Measurements from ENCODE around the gene RAPGEF6. TPM values are rescaled to one million over a fixed set of nuclear protein-coding genes. Genes with fewer than 3 reads are reported as not detected.

Gene RAPGEF6
- total and polyA plus RNA-seq, 9 of the 15 experiments (the other 6 are each of a cell fraction or from before 2014, with no cell fraction given) = 2.7 to 23.4 (median 12.7) TPM

DNA sequence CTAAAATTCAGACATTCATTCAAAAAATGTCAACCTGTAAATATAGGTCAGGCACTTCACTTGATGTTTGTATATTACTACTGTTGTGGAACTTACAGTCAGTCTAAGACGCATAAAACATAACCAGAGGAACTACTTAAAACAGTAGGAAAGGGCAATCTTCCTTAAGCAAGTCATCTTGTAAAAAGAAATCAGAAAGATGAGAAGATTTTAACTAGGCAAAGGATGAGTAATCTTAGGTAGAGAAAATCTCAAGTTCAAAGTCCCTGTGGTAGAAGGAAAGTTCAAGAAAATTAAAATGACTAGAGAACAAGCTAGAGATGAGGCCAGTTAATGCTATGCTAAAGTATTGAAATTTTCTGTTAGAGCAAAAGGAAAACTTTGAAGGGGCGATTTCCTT is 152.4 kb downstream of the RAPGEF6 start:
- FAIRE-seq (no peak), ATAC-seq (no peak), DNase-seq (ENCODE audit: extremely low read depth in 1 of 4, low spot score in 3 of 4) (no peak)
- Histone ChIP-seq H3K36me3 (ENCODE audit: control insufficient read depth, insufficient read depth, low read length) (peaks cover 41% of the 10 kb centered on the region; the same call in 2 of the 3 replicates), H2AFZ (ENCODE audit: low read depth, low read length) (no peak overlapping the region), H3K9ac (ENCODE audit: insufficient read depth in 1 of 2, low read depth in 2 of 2, low read length in 2 of 2) (no peak overlapping the region), H4K20me1 (replicated peaks; ENCODE audit: control insufficient read depth, insufficient read depth, low read length) (no peaks in the 10 kb centered on the region), H3K79me2 (ENCODE audit: control insufficient read depth, insufficient read depth, low read length) (no peaks in the 10 kb centered on the region), H3K9me3 (replicated peaks; ENCODE audit: control insufficient read depth, insufficient read depth, low read depth, low read length) (no peaks in the 10 kb centered on the region), H3K4me1 (replicated peaks in 1 of 2; ENCODE audit: control insufficient read depth in 2 of 2, insufficient read depth in 2 of 2, low read length in 2 of 2) (no peaks in the 10 kb centered on the region), H3K4me3 (no peak overlapping the region), H3K4me2 (ENCODE audit: insufficient read depth, low read length) (no peak overlapping the region), H3K27me3 (ENCODE audit: control insufficient read depth in 2 of 2, insufficient read depth in 2 of 2, low read length in 2 of 2) (no peaks in the 10 kb centered on the region), H3K9me1 (ENCODE audit: control insufficient read depth, insufficient read depth, low read length) (no peaks in the 10 kb centered on the region), H3K27ac (ENCODE audit: extremely low read depth, low read depth, low read length) (no peak overlapping the region)
- ChIA-PET POLR2A (no interaction called here), CTCF (ENCODE audit: low intra/inter-chr PET ratio) (no interaction called here)
- in situ Hi-C loops (cut with MboI) (no loop called here), intact Hi-C loops (cut with micrococcal nuclease) (no loop called here)
- 85% methylated on average over 2 of the region's 2 CpGs for WGBS (ENCODE audit: insufficient coverage, low coverage, missing lambda C conversion rate)
- TF ChIP-seq PTTG1 (tag; IDR thresholded peaks at IDR 0.05; ENCODE audit: low read depth) = no peak
- no peak for TF ChIP-seq HMG20A (CRISPR knock-in tag; conservative IDR thresholded peaks at IDR 0.05)
- TF ChIP-seq ZFP30 (CRISPR knock-in tag; IDR thresholded peaks at IDR 0.05; ENCODE audit: borderline replicate concordance) = no peak
- TF ChIP-seq, protein P1, sequence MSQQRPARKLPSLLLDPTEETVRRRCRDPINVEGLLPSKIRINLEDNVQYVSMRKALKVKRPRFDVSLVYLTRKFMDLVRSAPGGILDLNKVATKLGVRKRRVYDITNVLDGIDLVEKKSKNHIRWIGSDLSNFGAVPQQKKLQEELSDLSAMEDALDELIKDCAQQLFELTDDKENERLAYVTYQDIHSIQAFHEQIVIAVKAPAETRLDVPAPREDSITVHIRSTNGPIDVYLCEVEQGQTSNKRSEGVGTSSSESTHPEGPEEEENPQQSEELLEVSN (IDR thresholded peaks at IDR 0.05; ENCODE audit: borderline replicate concordance in 1 of 2, extremely low read depth in 1 of 2, insufficient read depth in 1 of 2, insufficient read length in 1 of 2, low read depth in 1 of 2, low read length in 1 of 2, poor library complexity in 1 of 2, severe bottlenecking in 1 of 2) = no peak
- no peak for TF ChIP-seq BMI1 (IDR thresholded peaks at IDR 0.05; ENCODE audit: low read length)
- TF ChIP-seq ZNF785 (CRISPR knock-in tag; IDR thresholded peaks at IDR 0.05) = no peak
- no peak for TF ChIP-seq MYBL2 (IDR thresholded peaks at IDR 0.05; ENCODE audit: low read depth)
- TF ChIP-seq MYBL2 (CRISPR knock-in tag; IDR thresholded peaks at IDR 0.05; ENCODE audit: borderline replicate concordance) = no peak
- no peak for TF ChIP-seq TFAM (CRISPR knock-in tag; conservative IDR thresholded peaks at IDR 0.05)
- no peak for TF ChIP-seq MECOM (CRISPR knock-in tag; IDR thresholded peaks at IDR 0.05)
- TF ChIP-seq PHF20 (IDR thresholded peaks at IDR 0.05; ENCODE audit: partially characterized antibody) = no peak
- TF ChIP-seq ZNF133 (CRISPR knock-in tag; IDR thresholded peaks at IDR 0.05) = no peak
- BruUV-seq (replicated peaks) = no TSS peak

Data from K562 (cell line).